HCT116 (cell line): ENCODE data around the gene STK32C.

ENCODE experiments used
- CEBPB ChIP-seq: IDR thresholded peaks from 2 replicates; pipeline ENCODE4 v1.6.1; 2012; ENCODE audit warnings: low read depth
- EZH2 ChIP-seq: fragments of 200-600 bp; sonication (generic); IDR thresholded peaks from 2 replicates; pipeline ENCODE4 v1.6.1; 2017; ENCODE audit warnings: antibody characterized with exemption, mixed run types
- POLR2AphosphoS5 ChIP-seq: IDR thresholded peaks from 2 replicates; pipeline ENCODE4 v1.6.1; 2011; ENCODE audit warnings: mild to moderate bottlenecking, low read depth, low read length, moderate library complexity
- TF ChIP-seq, protein P1 (sequence below), 3 experiments: fragments of 200-600 bp in 1 of 3; sonication (generic) in 1 of 3; IDR thresholded peaks in 2 of 3; conservative IDR thresholded peaks in 1 of 3; 2 replicates each; pipeline ENCODE4 v1.5.1; 2012 to 2017; ENCODE audit warnings: low read depth in 2 of 3, low read length in 2 of 3, antibody characterized with exemption in 1 of 3, borderline replicate concordance in 1 of 3, control low read depth in 1 of 3, mild to moderate bottlenecking in 1 of 3, mixed read lengths in 1 of 3, mixed run types in 1 of 3, moderate library complexity in 1 of 3; ENCODE audit not compliant: insufficient read depth in 1 of 3

DNA sequence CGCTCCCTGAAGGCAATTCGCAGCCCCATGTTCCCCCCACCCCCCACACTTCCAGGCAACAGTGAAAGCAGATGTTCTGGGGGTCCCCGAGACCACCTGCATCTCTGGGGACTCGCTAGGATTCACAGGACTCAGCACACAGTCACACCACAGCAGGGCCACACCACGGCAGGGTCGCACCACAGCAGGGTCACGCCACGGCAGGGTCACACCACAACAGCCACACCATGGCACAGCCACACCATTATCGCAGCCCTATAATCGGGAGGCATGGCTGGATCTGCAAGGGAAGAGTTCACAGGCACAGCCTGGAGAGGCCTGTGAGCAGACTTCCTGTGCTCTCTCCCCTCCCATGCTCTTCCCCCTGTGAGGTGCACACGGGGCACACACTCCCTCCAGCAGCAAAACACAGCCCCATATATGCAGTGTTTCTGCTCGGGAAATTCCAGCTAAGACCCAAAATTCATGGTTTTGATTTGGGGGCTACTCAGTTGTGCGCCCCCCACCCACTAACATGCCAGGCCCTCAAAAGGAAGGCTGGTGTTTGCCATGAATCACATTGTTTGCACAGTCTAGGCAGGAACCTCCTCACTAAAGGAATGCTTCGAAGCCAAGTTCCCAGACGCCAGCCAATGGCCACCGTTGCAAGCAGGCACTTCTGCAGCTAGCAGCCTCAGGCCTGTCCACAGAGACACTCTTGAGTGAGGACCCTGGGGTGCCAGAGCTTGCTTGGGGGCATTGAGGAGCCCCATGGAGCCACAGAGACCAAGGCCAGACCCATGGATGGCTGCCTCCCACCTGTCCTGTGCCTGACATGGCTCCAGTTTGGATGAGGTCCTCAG lies 128.0 kb downstream of the STK32C start:
- TF ChIP-seq, protein P1, sequence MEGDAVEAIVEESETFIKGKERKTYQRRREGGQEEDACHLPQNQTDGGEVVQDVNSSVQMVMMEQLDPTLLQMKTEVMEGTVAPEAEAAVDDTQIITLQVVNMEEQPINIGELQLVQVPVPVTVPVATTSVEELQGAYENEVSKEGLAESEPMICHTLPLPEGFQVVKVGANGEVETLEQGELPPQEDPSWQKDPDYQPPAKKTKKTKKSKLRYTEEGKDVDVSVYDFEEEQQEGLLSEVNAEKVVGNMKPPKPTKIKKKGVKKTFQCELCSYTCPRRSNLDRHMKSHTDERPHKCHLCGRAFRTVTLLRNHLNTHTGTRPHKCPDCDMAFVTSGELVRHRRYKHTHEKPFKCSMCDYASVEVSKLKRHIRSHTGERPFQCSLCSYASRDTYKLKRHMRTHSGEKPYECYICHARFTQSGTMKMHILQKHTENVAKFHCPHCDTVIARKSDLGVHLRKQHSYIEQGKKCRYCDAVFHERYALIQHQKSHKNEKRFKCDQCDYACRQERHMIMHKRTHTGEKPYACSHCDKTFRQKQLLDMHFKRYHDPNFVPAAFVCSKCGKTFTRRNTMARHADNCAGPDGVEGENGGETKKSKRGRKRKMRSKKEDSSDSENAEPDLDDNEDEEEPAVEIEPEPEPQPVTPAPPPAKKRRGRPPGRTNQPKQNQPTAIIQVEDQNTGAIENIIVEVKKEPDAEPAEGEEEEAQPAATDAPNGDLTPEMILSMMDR (IDR thresholded peaks at IDR 0.05 in 2 of 3, conservative IDR thresholded peaks at IDR 0.05 in 1 of 3; ENCODE audit: borderline replicate concordance in 1 of 3, insufficient read depth in 1 of 3, low read depth in 2 of 3, low read length in 2 of 3): no peak
- TF ChIP-seq POLR2AphosphoS5 (no peak), EZH2 (no peak), CEBPB (no peak)
